ENCODE results near the gene BAG2. TPM values are rescaled to one million over a fixed set of nuclear protein-coding genes. Genes with fewer than 3 reads are reported as not detected.

Gene BAG2
- total RNA-seq, 1 donor from 2014 or later: 0.90 TPM

- DNase-seq (ENCODE audit: low read depth in 2 of 2): peak in 1 of 2 donors; percentile 27
Observed at GRCh38 chr6:57173886-57174510, 1.9 kb downstream of the BAG2 start.

DNA sequence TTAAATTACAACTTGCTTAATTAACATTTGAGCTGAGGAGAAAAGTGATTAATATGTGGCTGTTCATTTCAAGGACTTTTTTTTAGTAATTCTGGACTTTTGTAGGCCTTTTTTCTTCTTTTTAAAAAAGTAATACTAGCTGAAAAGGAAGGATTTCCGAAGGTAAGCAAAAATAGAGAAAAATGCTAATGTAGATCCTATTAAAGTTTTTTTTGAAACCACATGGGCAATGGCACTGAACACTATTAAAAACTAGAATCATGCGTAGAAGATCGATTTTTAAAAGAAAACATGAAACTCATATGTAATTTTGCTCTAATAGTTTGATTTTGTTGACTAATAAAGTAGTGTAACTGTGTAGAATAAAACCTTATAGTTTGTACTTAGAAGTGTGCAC, 2.4 kb downstream of the BAG2 start:
- no peak for DNase-seq (ENCODE audit: low read depth in 2 of 2)

DNA sequence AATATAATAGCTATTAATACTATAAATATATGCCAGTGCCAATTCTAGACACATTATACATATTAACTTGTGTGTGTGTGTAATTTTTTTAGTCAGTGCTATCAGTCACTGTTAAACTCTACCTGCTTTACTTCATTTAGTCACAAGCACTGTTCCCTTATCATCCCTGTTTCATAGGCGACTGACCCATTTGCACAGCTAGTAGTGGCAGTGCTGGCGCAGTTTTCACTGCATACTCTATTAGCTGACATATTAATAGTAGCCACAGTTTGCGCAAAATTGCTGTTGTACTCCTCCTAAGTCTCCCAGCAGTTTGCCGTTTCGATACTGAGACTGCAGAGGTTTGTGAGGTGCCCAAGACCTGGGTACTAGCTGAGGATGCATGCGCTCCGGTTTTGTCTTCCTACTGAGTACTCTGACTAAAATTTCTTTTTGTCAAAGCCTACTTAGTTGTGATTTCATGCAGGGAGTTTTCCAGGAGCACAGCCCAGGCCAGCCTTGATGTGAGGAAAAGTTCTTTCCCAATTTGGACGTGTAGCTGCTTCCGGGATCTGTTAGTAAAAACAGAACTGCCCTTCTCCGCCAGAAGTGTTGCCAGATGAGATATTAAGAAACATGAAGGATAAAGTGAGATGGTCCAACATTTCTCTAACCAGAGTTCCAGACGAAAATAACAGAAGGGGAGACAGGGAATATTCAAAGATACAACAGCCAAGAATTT, 5.6 kb downstream of the BAG2 start:
- no peak for DNase-seq (ENCODE audit: low read depth in 2 of 2)

- no peak for DNase-seq (ENCODE audit: low read depth in 2 of 2)
Observed at GRCh38 chr6:57180596-57180995, 8.5 kb downstream of the BAG2 start.

DNA sequence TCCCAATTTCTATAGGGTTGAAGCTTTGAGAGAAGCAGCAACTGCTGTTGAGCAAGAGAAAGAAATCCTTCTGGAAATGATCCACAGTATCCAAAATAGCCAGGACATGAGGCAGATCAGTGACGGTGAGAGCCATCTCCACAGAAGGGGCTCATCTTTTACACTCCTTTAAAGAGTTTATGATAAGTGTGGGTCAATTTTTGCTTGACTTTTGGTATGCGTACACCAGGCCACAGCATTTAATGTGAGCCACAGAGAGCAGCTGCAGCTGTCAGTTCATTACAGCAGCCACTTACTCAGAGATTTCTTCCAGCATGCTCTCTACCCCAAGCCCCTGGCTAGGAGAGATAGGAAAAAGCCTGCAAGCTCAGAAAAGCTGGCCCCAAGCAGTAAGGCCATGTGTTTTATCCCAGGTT, 9.9 kb downstream of the BAG2 start:
- no peak for DNase-seq (ENCODE audit: low read depth in 2 of 2)

DNA sequence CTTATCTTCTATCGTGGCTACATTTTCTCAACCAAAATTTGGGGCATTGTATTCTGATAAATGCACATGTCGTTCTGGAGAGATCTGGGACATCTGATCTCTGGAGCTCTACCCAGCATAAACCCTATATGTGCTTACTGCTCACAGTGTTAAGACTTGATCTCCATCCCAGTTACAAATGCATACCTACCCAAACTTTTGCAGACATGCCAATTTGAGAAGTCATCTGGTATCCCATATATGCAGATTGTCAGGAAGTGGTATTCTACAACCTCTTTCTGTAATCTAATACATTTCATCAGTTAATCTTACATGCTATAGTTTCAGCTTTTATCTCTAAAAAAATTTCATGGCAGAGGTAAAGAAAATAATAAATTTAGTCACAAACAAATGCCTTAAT, 11.2 kb downstream of the BAG2 start:
- DNase-seq (ENCODE audit: low read depth in 2 of 2): no peak

DNA sequence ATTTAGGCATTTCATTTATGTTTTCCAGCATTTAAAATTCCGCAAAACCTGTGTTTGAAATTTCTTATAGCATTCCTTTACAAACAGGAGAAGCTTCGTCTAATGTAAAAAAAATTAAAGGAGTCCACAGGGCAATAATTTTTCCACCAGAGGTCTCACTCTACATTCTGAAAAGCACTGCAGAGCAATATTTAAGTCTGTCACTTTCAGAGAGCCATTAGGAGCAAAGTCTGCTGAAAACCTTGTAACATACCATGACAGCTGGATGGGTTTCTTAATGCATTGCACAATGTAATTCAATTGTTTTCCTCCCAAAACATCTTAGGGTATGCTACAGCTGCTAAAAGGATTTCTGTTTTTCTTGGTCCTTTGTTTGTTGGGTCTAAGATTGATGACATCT, 18.0 kb downstream of the BAG2 start:
- DNase-seq (ENCODE audit: low read depth in 2 of 2): peak in 1 of 2 donors; percentile 21

GRCh38 chr6:57193177-57193576, 21.1 kb downstream of the BAG2 start:
- DNase-seq (ENCODE audit: low read depth in 2 of 2): no peak

- no peak for DNase-seq (ENCODE audit: low read depth in 2 of 2)
Observed at GRCh38 chr6:57195457-57195856, 23.3 kb downstream of the BAG2 start.

DNA sequence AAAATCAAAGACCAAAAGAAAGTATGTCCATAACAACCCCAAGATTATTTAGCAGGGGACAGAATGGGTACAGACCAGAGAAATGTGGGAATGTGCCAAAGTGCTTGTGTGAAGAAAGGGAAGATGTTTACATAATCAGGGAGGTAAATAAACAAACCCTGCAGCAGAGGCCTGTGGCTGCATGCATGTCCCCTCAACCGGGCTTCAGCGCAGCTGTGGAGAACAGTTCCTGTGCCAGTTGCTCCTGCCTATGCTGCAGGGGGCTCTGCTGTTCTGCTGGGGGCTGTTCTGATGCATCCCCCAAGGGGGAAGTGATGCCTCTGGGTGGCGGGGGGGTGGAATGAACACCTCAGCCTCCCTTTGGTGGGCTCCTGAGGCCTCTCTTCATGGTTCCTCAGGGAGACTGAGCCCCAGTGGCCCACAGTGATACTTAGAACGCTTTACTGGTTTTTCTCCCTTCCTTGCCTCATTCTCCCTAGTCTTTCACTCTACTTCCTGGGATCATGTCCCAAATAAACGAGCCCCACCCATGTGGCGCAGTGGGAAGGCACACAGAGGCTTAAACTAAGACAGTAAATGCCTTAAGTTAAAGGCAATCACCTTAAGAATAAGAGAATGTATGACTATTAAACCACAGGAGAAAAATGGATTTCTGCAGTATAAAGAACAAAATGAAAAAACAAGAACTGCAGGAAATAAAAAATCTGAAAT, 27.0 kb downstream of the BAG2 start:
- no peak for DNase-seq (ENCODE audit: low read depth in 2 of 2)

- no peak for DNase-seq (ENCODE audit: low read depth in 2 of 2)
Observed at GRCh38 chr6:57201718-57202117, 29.6 kb downstream of the BAG2 start.

- no peak for DNase-seq (ENCODE audit: low read depth in 2 of 2)
Observed at GRCh38 chr6:57205550-57206328, 33.6 kb downstream of the BAG2 start.

GRCh38 chr6:57207141-57207540, 35.0 kb downstream of the BAG2 start:
- no peak for DNase-seq (ENCODE audit: low read depth in 2 of 2)

GRCh38 chr6:57207872-57208271, 35.7 kb downstream of the BAG2 start:
- no peak for DNase-seq (ENCODE audit: low read depth in 2 of 2)

DNA sequence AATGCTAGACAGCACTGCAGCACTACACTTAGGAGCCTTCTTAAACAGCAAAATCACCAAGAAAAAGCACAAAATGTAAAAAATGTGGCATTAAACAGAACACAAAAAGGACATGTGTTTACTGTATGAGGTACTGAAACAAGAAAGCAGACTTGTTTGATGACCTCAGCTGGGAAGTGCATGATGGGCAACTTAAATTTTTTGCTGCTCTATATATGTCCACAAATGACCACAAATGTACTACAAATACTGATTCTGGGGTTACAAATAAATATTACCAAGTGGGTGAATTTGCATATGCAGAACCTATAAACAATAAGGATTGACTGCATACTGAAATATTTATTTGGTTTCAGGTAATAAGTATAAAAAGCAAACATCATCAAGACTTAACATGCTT, 36.9 kb downstream of the BAG2 start:
- DNase-seq (ENCODE audit: low read depth in 2 of 2): no peak

DNA sequence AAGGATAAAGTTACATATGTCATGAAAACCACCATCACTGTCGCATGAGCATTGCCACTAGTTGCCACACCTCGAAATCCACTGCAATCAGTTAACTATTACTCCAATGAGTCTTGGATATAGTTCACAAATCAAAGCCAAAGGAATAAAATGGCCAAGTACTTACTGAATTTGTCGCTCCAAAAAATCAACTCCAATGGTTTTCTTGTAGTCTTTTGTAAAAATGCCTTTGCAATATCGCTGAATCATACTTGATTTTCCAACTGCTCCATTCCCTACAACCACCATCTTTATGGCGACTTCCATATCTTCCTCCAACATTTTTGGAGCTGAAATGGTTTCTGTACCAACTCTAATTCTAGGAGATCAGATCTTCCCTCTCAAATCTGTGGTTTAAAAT, 37.9 kb downstream of the BAG2 start:
- no peak for DNase-seq (ENCODE audit: low read depth in 2 of 2)

DNA sequence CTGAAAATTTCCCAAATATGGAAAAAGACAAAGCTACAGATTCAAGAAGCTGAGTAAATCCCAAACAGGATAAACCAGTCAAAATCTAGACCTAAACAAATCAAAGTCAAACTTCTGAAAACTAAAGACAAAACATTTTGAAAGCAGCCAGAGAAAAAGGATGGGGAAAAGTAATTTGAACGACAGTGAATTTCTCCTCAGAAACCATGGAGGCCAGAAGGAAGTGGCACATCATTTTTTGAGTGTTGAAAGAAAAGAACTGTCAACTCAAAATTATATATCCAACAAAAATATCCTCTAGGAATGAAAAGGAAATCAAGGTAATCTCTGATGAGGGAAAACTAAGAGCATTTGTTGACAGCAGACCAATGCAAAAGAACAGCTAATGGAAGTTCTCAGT, 43.1 kb downstream of the BAG2 start:
- no peak for DNase-seq (ENCODE audit: low read depth in 2 of 2)

- no peak for DNase-seq (ENCODE audit: low read depth in 2 of 2)
Observed at GRCh38 chr6:57216235-57217101, 44.3 kb downstream of the BAG2 start.

- DNase-seq (ENCODE audit: low read depth in 2 of 2): no peak
Observed at GRCh38 chr6:57217270-57217669, 45.1 kb downstream of the BAG2 start.

GRCh38 chr6:57220083-57220703, 48.1 kb downstream of the BAG2 start:
- no peak for DNase-seq (ENCODE audit: low read depth in 2 of 2)
